ENCODE measurements around the gene PLD3. TPM values are rescaled to one million over a fixed set of nuclear protein-coding genes. Genes with fewer than 3 reads are reported as not detected.
"Not testable (repeated sequence)": the region's sequence is repeated elsewhere in the genome, so short reads cannot be mapped to it uniquely, and the experiment has no call there.

PLD3 gene
- total and polyA plus RNA-seq, 3 experiments from 2014 or later, result 48.2 to 73.6 (median 53.0) TPM

- H3K27ac ChIP-seq (ENCODE audit: low read depth, low read length), result no peak overlapping the region
- POLR2A ChIA-PET, result no interaction called here
- H3K36me3 ChIP-seq (ENCODE audit: insufficient read depth, low read length), result no peaks in the 10 kb centered on the region
- no peaks in the 10 kb centered on the region for H3K27me3 Mint-ChIP-seq
- H3K4me3 ChIP-seq (ENCODE audit: low read length), result no peak overlapping the region
- peaks cover 0 to 2% (median 0%) of the 10 kb centered on the region in 5 donors for H3K9me3 Mint-ChIP-seq
- H3K27me3 ChIP-seq (ENCODE audit: insufficient read depth, low read length, poor library complexity, severe bottlenecking), result no peaks in the 10 kb centered on the region
- H3K9me3 ChIP-seq (ENCODE audit: low read length), result no peaks in the 10 kb centered on the region
- H3K4me1 Mint-ChIP-seq, result no peaks in the 10 kb centered on the region
- DNase-seq, result no peak
- H3K27ac Mint-ChIP-seq, result peak overlapping the region in 1 of 8 donors; percentile 97
- no peak overlapping the region for H3K4me3 Mint-ChIP-seq
- H3K4me1 ChIP-seq (ENCODE audit: insufficient read depth, low read length), result no peaks in the 10 kb centered on the region
- H3K36me3 Mint-ChIP-seq, result peaks cover 6 to 72% (median 16%) of the 10 kb centered on the region in 3 donors
- CTCF ChIA-PET, result no interaction called here
These were observed 26.8 kb upstream of the PLD3 start for GRCh38 chr19:40321566-40322270.

DNA sequence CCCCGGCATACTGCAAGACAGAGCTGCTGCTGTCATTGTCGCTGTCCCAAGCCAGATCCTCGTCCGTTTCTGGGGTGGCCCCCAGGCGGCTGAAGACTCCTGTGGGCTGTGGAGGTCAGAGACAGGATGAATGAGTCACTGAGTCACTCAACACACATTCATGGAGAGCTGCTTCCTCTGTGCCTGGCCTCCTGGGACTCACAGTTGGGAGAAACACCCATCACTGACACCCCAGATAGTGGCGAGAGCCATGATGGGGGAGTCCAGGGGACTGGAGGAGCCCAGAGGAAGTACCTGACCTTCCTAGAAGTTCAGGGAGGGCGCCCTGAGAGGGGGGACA is 26.3 kb upstream of the PLD3 start:
- H3K27ac Mint-ChIP-seq, result peak overlapping the region in 1 of 8 donors; percentile 63
- H3K9me3 Mint-ChIP-seq, result peaks cover 0 to 2% (median 0%) of the 10 kb centered on the region in 5 donors
- ChIA-PET POLR2A (no interaction called here), CTCF (no interaction called here)
- Histone ChIP-seq H3K4me1 (ENCODE audit: insufficient read depth, low read length) (no peaks in the 10 kb centered on the region), H3K27ac (ENCODE audit: low read depth, low read length) (no peak overlapping the region), H3K4me3 (ENCODE audit: low read length) (no peak overlapping the region), H3K27me3 (ENCODE audit: insufficient read depth, low read length, poor library complexity, severe bottlenecking) (no peaks in the 10 kb centered on the region), H3K9me3 (ENCODE audit: low read length) (no peaks in the 10 kb centered on the region), H3K36me3 (ENCODE audit: insufficient read depth, low read length) (no peaks in the 10 kb centered on the region)
- H3K4me1 Mint-ChIP-seq, result no peaks in the 10 kb centered on the region
- H3K4me3 Mint-ChIP-seq, result no peak overlapping the region
- H3K36me3 Mint-ChIP-seq, result peaks cover 6 to 75% (median 15%) of the 10 kb centered on the region in 3 donors
- H3K27me3 Mint-ChIP-seq, result no peaks in the 10 kb centered on the region
- no peak for DNase-seq

DNA sequence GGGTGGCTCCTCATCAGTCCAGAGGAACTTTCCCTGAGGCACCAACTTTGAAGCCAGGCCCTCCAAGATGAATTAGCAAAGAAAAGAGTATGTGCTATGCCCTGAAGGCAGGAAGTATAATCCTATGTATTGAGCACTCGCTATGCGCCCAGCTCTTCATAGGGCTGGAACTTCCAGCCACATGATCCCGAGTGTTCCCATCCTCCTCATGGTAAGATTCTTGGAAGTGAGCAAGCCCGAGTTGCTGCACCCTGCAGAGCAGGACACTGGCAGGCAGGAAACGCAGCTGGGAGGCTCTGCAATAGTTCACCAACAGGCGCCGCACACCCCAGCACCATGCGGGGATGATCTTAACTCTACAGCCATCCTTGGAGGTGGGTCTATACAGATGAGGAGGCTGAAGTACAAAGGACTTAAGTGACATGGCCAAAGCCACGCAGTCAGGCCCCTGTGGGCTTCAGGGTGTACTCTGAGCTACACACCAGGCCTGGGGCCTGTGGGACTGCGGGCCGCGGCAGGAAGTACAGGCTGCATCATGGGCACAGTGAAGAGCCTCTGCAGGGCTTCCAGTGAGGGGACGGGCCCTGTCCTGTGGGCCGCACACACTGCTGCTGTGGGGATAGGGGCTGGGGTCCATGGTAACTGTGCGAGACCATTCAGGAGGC is 25.4 kb upstream of the PLD3 start:
- no peaks in the 10 kb centered on the region for H3K4me1 ChIP-seq (ENCODE audit: insufficient read depth, low read length)
- H3K4me3 Mint-ChIP-seq, result no peak overlapping the region
- H3K27me3 Mint-ChIP-seq, result no peaks in the 10 kb centered on the region
- no peak overlapping the region for H3K4me3 ChIP-seq (ENCODE audit: low read length)
- peaks cover 0 to 2% (median 0%) of the 10 kb centered on the region in 5 donors for H3K9me3 Mint-ChIP-seq
- no peaks in the 10 kb centered on the region for H3K9me3 ChIP-seq (ENCODE audit: low read length)
- no peak overlapping the region for H3K27ac ChIP-seq (ENCODE audit: low read depth, low read length)
- H3K27ac Mint-ChIP-seq, result peak overlapping the region in 1 of 8 donors; percentile 64
- H3K36me3 ChIP-seq (ENCODE audit: insufficient read depth, low read length), result no peaks in the 10 kb centered on the region
- CTCF ChIA-PET, result no interaction called here
- no peaks in the 10 kb centered on the region for H3K4me1 Mint-ChIP-seq
- H3K27me3 ChIP-seq (ENCODE audit: insufficient read depth, low read length, poor library complexity, severe bottlenecking), result no peaks in the 10 kb centered on the region
- POLR2A ChIA-PET, result no interaction called here
- peaks cover 9 to 84% (median 22%) of the 10 kb centered on the region in 3 donors for H3K36me3 Mint-ChIP-seq
- no peak for DNase-seq

GRCh38 chr19:40323705-40324104 is 24.8 kb upstream of the PLD3 start:
- ChIA-PET CTCF (no interaction called here), POLR2A (no interaction called here)
- H3K4me3 ChIP-seq (ENCODE audit: low read length), result no peak overlapping the region
- no peaks in the 10 kb centered on the region for H3K9me3 ChIP-seq (ENCODE audit: low read length)
- peak overlapping the region in 1 of 8 donors; percentile 32 for H3K27ac Mint-ChIP-seq
- peaks cover 9 to 85% (median 22%) of the 10 kb centered on the region in 3 donors for H3K36me3 Mint-ChIP-seq
- DNase-seq, result no peak
- no peaks in the 10 kb centered on the region for H3K27me3 ChIP-seq (ENCODE audit: insufficient read depth, low read length, poor library complexity, severe bottlenecking)
- H3K4me1 Mint-ChIP-seq, result no peaks in the 10 kb centered on the region
- peaks cover 0 to 2% (median 0%) of the 10 kb centered on the region in 5 donors for H3K9me3 Mint-ChIP-seq
- H3K4me3 Mint-ChIP-seq, result peak overlapping the region in 1 of 7 donors; percentile 36
- peaks cover 2% of the 10 kb centered on the region for H3K36me3 ChIP-seq (ENCODE audit: insufficient read depth, low read length)
- H3K27me3 Mint-ChIP-seq, result no peaks in the 10 kb centered on the region
- H3K4me1 ChIP-seq (ENCODE audit: insufficient read depth, low read length), result no peaks in the 10 kb centered on the region
- no peak overlapping the region for H3K27ac ChIP-seq (ENCODE audit: low read depth, low read length)

DNA sequence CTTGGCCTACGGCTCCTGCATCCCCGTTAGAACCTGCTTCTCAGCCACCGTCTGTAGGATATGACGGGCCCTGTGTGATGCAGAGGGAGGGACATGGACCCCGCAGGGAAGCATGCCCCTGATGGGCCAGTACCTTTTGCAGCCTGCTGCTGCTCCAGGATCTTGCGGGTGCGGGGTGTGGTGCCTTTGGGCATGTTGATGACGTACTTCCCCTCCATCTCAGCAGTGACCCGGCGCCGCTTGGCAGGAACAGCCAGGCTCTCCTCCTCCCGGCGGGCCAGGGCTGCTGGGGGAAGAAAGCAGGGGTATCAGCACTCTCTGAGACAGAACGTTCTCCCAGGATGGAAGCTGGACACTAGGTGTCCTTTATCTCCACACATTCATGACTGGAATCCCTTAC is 22.3 kb upstream of the PLD3 start:
- POLR2A ChIA-PET, result no interaction called here
- H3K9me3 ChIP-seq (ENCODE audit: low read length), result no peaks in the 10 kb centered on the region
- CTCF ChIA-PET, result interaction anchor here (1.4 kb wide), 1 partner anchor 21 kb away, joined by 5 read pairs; no protein-coding TSS in a partner anchor

GRCh38 chr19:40331052-40331451 is 17.4 kb upstream of the PLD3 start:
- H3K36me3 Mint-ChIP-seq, result peaks cover 8 to 81% (median 19%) of the 10 kb centered on the region in 3 donors
- H3K27ac Mint-ChIP-seq, result peak overlapping the region in 1 of 8 donors; percentile 82
- H3K27me3 Mint-ChIP-seq, result no peaks in the 10 kb centered on the region
- ChIA-PET CTCF (interaction anchor here (1.5 to 2.2 kb wide), 2 partner anchors 16 to 26 kb away, joined by 4 to 6 read pairs; no protein-coding TSS in a partner anchor), POLR2A (no interaction called here)
- DNase-seq, result no peak
- no peak overlapping the region for H3K4me3 Mint-ChIP-seq
- Histone ChIP-seq H3K27ac (ENCODE audit: low read depth, low read length) (no peak overlapping the region), H3K27me3 (ENCODE audit: insufficient read depth, low read length, poor library complexity, severe bottlenecking) (no peaks in the 10 kb centered on the region), H3K36me3 (ENCODE audit: insufficient read depth, low read length) (peaks cover 26% of the 10 kb centered on the region), H3K4me1 (ENCODE audit: insufficient read depth, low read length) (no peaks in the 10 kb centered on the region), H3K4me3 (ENCODE audit: low read length) (no peak overlapping the region), H3K9me3 (ENCODE audit: low read length) (no peaks in the 10 kb centered on the region)
- no peaks in the 10 kb centered on the region for H3K4me1 Mint-ChIP-seq
- H3K9me3 Mint-ChIP-seq, result no peaks in the 10 kb centered on the region

More for the DNA sequence above, 22.3 kb upstream of the PLD3 start:
- Mint-ChIP-seq H3K4me3 (no peak overlapping the region), H3K4me1 (no peaks in the 10 kb centered on the region), H3K36me3 (peaks cover 9 to 89% (median 22%) of the 10 kb centered on the region in 3 donors), H3K27me3 (no peaks in the 10 kb centered on the region), H3K9me3 (no peaks in the 10 kb centered on the region), H3K27ac (peak overlapping the region in 1 of 8 donors; percentile 27)
- Histone ChIP-seq H3K4me3 (ENCODE audit: low read length) (no peak overlapping the region), H3K27me3 (ENCODE audit: insufficient read depth, low read length, poor library complexity, severe bottlenecking) (no peaks in the 10 kb centered on the region), H3K27ac (ENCODE audit: low read depth, low read length) (no peak overlapping the region), H3K36me3 (ENCODE audit: insufficient read depth, low read length) (peaks cover 10% of the 10 kb centered on the region), H3K4me1 (ENCODE audit: insufficient read depth, low read length) (no peaks in the 10 kb centered on the region)
- no peak for DNase-seq

DNA sequence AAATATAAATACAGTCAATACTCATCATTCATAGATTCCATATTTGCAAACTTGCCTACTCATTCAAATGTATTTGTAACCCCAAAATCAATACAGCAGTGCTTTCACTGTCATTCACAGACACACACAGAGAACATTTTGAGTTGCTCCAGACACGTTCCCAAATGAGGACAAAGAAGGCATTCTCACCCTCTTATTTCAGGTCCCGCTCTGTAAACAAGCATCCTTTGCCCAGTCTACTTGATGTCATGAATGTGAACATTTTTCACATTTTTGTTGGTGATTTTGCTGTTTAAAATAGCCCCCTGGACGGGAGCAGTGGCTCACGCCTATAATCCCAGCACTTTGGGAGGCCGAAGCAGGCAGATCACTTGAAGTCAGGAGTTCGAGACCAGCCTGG is 15.8 kb upstream of the PLD3 start:
- CTCF ChIA-PET, result interaction anchor here (1.5 to 2.2 kb wide), 2 partner anchors 15 to 28 kb away, joined by 4 to 6 read pairs; no protein-coding TSS in a partner anchor

DNA sequence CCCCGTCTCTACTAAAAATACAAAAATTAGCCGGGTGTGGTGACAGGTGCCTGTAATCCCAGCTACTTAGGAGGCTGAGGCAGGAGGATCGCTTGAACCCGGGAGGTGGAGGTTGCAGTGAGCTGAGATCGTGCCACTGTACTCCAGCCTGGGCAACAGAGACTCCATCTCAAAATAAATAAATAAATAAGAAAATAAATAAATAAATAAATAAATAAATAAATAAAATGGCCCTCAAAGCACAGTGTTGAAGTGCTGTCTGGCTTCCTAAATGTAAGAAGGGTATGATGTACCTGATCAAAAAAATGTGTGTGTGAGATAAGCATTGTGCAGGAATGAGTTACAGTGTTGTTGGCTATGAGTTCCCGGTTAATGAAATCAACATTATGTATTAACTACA is 15.4 kb upstream of the PLD3 start:
- CTCF ChIA-PET; H3K27me3 Mint-ChIP-seq; H3K9me3 Mint-ChIP-seq; H3K4me3 ChIP-seq (ENCODE audit: low read length); H3K27ac Mint-ChIP-seq; H3K9me3 ChIP-seq (ENCODE audit: low read length); H3K27me3 ChIP-seq (ENCODE audit: insufficient read depth, low read length, poor library complexity, severe bottlenecking); H3K4me1 Mint-ChIP-seq; POLR2A ChIA-PET; H3K4me1 ChIP-seq (ENCODE audit: insufficient read depth, low read length); H3K27ac ChIP-seq (ENCODE audit: low read depth, low read length); H3K4me3 Mint-ChIP-seq; DNase-seq: not testable (repeated sequence)
- peaks cover 30% of the 10 kb centered on the region for H3K36me3 ChIP-seq (ENCODE audit: insufficient read depth, low read length)
- peaks cover 5 to 74% (median 11%) of the 10 kb centered on the region in 3 donors for H3K36me3 Mint-ChIP-seq

More for the DNA sequence above, 15.8 kb upstream of the PLD3 start:
- POLR2A ChIA-PET, result no interaction called here
- peaks cover 5 to 75% (median 15%) of the 10 kb centered on the region in 3 donors for H3K36me3 Mint-ChIP-seq
- Histone ChIP-seq H3K27me3 (ENCODE audit: insufficient read depth, low read length, poor library complexity, severe bottlenecking) (no peaks in the 10 kb centered on the region), H3K36me3 (ENCODE audit: insufficient read depth, low read length) (peaks cover 30% of the 10 kb centered on the region), H3K9me3 (ENCODE audit: low read length) (no peaks in the 10 kb centered on the region), H3K4me1 (ENCODE audit: insufficient read depth, low read length) (no peaks in the 10 kb centered on the region), H3K27ac (ENCODE audit: low read depth, low read length) (no peak overlapping the region), H3K4me3 (ENCODE audit: low read length) (no peak overlapping the region)
- no peaks in the 10 kb centered on the region for H3K4me1 Mint-ChIP-seq
- no peak for DNase-seq
- H3K27me3 Mint-ChIP-seq, result no peaks in the 10 kb centered on the region
- H3K9me3 Mint-ChIP-seq, result no peaks in the 10 kb centered on the region
- no peak overlapping the region for H3K27ac Mint-ChIP-seq
- H3K4me3 Mint-ChIP-seq, result no peak overlapping the region

Measured in CD8-positive, alpha-beta memory T cell (primary cell).